Esophagus squamous epithelium (tissue), 5 donors: ENCODE data around the gene ZFP2. TPM values are rescaled to one million over a fixed set of nuclear protein-coding genes. Genes with fewer than 3 reads are reported as not detected.
"Not testable (repeated sequence)": the region's sequence is repeated elsewhere in the genome, so short reads cannot be mapped to it uniquely, and the experiment has no call there.

Source experiments
- DNase-seq: peaks from one replicate; lab custom pipeline; 2025; lab: John Stamatoyannopoulos, UW
- H3K27ac ChIP-seq, 4 donors: fragments of 200-600 bp; sonication (generic); one replicate each; pipeline ENCODE4 v1.5.1; 2016 to 2019; ENCODE audit warnings: mild to moderate bottlenecking in 1 of 4
- H3K27me3 ChIP-seq, 4 donors: fragments of 200-600 bp; sonication (generic); 1 replicate in 3 of 4; 2 replicates in 1 of 4; pipeline versions ENCODE4 v1.5.1 to v1.6.0; 2017 to 2021; ENCODE audit warnings: antibody characterized with exemption in 1 of 4
- H3K36me3 ChIP-seq, 3 donors: fragments of 200-600 bp; sonication (generic); one replicate each; pipeline ENCODE4 v1.5.1; 2016 to 2019
- H3K4me1 ChIP-seq, 3 donors: fragments of 200-600 bp; sonication (generic); one replicate each; pipeline ENCODE4 v1.5.1; 2017 to 2019
- H3K4me3 ChIP-seq, 4 donors: fragments of 200-600 bp; sonication (generic); 1 replicate in 3 of 4; 2 replicates in 1 of 4; pipeline ENCODE4 v1.5.1; 2016 to 2019; ENCODE audit warnings: mild to moderate bottlenecking in 2 of 4, moderate library complexity in 1 of 4
- H3K9me3 ChIP-seq, 3 donors: fragments of 200-600 bp; sonication (generic); one replicate each; pipeline ENCODE4 v1.5.1; 2016 to 2019
- POLR2A ChIP-seq, 4 donors: fragments of 450-650 bp; IDR thresholded peaks; one replicate each; pipeline ENCODE4 v1.6.1; 2017; ENCODE audit warnings: antibody characterized with exemption in 4 of 4, mild to moderate bottlenecking in 4 of 4, moderate library complexity in 3 of 4
- WGBS, 2 donors: methylation state at CpG; one replicate each; pipeline ENCODE4 v1.1.5; 2018; 5-methylcytosine and 5-hydroxymethylcytosine counted together
- intact Hi-C: fragments of 100-400 bp; cut with DNase I; formaldehyde crosslinking; loops from one replicate; pipeline ENCODE4 v1.15.0; 2022
- total RNA-seq, 4 donors: library from RNA; depleted of rRNA; stranded (reverse); fragments of >200 nt; gene quantifications; one replicate each; pipeline ENCODE4 v1.1.0, GENCODE V29; 2016
- TF ChIP-seq, protein P1 (sequence below), 6 experiments: fragments of 450-650 bp in 4 of 6; fragments of 200-600 bp in 2 of 6; sonication (generic) in 2 of 6; IDR thresholded peaks; one replicate each; pipeline ENCODE4 v1.5.1; 2016 to 2019; ENCODE audit warnings: antibody characterized with exemption in 6 of 6, mild to moderate bottlenecking in 4 of 6, moderate library complexity in 4 of 6
- donor health status: DM: yes; HTN: yes; CAD: no.

The ZFP2 gene
- total RNA-seq, 4 donors from 2014 or later, result 0.35 to 1.5 (median 1.0) TPM

DNA sequence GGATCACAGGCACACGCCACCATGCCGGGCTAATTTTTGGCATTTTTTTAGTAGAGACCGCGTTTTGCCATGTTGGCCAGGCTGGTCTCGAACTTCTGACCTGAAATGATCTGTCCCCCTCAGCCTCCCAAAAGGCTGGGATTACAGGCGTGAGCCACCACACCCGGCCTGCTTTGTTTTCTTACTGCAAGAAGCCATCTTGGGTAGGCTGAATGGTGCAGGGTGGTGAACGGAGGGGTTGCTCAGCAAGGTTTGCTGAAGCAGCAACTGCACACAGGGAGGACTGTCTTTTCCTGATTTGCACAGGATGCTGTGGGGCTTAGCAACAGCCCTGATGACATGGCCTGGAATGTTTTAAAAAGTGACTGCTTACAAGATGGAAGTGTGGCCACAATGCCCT, 25.3 kb upstream of the ZFP2 start:
- no peak for TF ChIP-seq POLR2A (IDR thresholded peaks at IDR 0.05)
- TF ChIP-seq, protein P1, sequence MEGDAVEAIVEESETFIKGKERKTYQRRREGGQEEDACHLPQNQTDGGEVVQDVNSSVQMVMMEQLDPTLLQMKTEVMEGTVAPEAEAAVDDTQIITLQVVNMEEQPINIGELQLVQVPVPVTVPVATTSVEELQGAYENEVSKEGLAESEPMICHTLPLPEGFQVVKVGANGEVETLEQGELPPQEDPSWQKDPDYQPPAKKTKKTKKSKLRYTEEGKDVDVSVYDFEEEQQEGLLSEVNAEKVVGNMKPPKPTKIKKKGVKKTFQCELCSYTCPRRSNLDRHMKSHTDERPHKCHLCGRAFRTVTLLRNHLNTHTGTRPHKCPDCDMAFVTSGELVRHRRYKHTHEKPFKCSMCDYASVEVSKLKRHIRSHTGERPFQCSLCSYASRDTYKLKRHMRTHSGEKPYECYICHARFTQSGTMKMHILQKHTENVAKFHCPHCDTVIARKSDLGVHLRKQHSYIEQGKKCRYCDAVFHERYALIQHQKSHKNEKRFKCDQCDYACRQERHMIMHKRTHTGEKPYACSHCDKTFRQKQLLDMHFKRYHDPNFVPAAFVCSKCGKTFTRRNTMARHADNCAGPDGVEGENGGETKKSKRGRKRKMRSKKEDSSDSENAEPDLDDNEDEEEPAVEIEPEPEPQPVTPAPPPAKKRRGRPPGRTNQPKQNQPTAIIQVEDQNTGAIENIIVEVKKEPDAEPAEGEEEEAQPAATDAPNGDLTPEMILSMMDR (IDR thresholded peaks at IDR 0.05), result no peak
- no peaks in the 10 kb centered on the region for H3K27me3 ChIP-seq
- H3K4me3 ChIP-seq, result no peak overlapping the region
- WGBS, 2 donors, result 76% methylated on average over 6 of the region's 8 CpGs; no CpG with 5 or more reads in 1 of the 2 donors
- H3K9me3 ChIP-seq, result peaks cover 0 to 43% (median 14%) of the 10 kb centered on the region in 3 donors
- intact Hi-C loops, result no loop called here
- DNase-seq, result no peak
- H3K36me3 ChIP-seq, result peaks cover 16 to 100% (median 59%) of the 10 kb centered on the region in 3 donors
- no peaks in the 10 kb centered on the region for H3K4me1 ChIP-seq
- H3K27ac ChIP-seq, result no peak overlapping the region

DNA sequence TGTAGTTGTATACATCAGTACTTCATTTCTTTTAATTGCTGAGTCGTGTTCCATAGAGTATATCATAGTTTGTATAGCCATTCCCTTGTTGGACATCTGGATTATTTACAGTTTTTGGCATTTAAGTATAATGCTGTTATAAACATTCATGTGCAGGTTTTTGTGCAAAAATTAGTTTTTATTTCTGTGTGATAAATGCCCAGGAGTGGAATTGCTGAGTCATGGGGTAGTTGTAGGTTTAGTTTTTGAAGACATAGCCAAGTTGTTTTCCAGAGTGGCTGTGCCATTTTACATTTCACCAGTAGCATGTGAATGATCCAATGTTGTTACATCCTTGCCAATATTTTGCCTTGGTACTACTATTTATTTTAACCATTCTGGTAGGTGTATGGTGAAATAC, 23.4 kb upstream of the ZFP2 start:
- peaks cover 0 to 62% (median 33%) of the 10 kb centered on the region in 3 donors for H3K9me3 ChIP-seq
- no peak overlapping the region for H3K27ac ChIP-seq
- TF ChIP-seq, protein P1 (IDR thresholded peaks at IDR 0.05), result no peak
- no peak for TF ChIP-seq POLR2A (IDR thresholded peaks at IDR 0.05)
- no peak overlapping the region for H3K4me3 ChIP-seq
- no peak for DNase-seq
- H3K36me3 ChIP-seq, result peaks cover 24 to 100% (median 51%) of the 10 kb centered on the region in 3 donors
- intact Hi-C loops, result no loop called here
- no peaks in the 10 kb centered on the region for H3K27me3 ChIP-seq
- H3K4me1 ChIP-seq, result no peaks in the 10 kb centered on the region
- 95 to 100% methylated on average over 1 of the region's 1 CpG for WGBS, 2 donors

DNA sequence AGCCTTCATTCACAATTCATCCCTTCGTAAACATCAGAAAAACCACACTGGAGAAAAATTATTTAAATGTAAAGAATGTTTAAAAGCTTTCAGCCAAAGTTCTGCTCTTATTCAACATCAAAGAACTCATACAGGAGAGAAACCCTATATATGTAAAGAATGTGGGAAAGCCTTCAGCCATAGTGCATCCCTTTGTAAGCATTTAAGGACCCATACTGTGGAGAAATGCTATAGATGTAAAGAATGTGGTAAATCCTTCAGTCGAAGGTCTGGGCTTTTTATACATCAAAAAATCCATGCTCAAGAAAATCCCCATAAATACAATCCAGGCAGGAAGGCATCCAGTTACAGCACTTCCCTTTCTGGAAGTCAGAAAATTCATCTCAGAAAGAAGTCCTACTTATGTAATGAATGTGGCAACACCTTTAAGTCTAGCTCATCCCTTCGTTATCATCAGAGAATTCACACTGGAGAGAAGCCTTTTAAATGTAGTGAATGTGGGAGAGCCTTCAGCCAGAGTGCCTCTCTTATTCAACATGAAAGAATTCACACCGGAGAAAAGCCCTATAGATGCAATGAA, 12.5 kb upstream of the ZFP2 start:
- H3K27me3 ChIP-seq, H3K4me1 ChIP-seq, intact Hi-C loops, H3K27ac ChIP-seq, DNase-seq, H3K4me3 ChIP-seq: not testable (repeated sequence)
- peaks cover 13 to 98% (median 91%) of the 10 kb centered on the region in 3 donors for H3K9me3 ChIP-seq
- H3K36me3 ChIP-seq, result peaks cover 16 to 100% (median 26%) of the 10 kb centered on the region in 3 donors
- WGBS, 2 donors, result 93 to 97% methylated on average over 4 of the region's 4 CpGs

DNA sequence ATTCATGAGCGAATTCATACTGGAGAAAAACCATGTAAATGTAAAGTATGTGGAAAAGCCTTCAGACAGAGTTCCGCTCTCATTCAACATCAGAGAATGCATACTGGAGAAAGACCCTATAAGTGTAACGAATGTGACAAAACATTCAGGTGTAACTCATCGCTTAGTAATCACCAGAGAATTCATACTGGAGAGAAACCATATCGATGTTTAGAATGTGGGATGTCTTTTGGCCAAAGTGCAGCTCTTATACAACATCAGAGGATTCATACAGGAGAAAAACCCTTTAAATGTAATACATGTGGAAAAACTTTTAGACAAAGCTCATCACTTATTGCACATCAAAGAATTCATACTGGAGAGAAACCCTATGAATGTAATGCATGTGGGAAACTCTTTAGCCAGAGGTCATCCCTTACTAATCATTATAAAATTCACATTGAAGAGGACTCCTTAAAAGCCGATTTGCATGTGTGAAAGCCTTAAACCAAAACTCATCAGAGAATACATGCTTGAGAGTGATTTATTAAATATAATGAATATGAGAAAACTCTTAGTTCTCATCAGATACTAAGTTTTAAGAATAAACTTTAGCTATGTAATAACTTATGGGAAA, 11.8 kb upstream of the ZFP2 start:
- peaks cover 16 to 100% (median 26%) of the 10 kb centered on the region in 3 donors for H3K36me3 ChIP-seq
- 88 to 95% methylated on average over 6 of the region's 6 CpGs for WGBS, 2 donors

DNA sequence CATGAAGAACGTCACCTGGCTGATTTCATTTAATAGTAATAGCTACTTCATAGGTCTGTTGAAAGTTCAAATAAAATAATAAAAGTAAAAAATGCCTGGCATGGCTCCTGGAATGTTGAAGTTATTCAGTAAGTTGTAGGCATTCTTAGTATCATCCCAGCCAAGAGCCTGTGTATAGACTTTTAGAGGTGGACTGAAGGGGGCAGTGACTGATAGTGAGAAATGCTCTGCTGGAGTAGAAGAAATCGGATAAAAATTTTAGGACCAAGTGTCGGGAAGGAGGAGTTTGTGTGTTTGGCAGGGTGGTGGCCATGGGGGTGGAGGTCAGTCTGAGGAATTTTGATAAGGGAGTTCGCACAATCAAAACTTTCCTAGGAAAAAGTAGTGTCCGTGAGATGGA, 3.6 kb downstream of the ZFP2 start:
- intact Hi-C loops, result no loop called here
- TF ChIP-seq, protein P1 (IDR thresholded peaks at IDR 0.05), result no peak
- TF ChIP-seq POLR2A (IDR thresholded peaks at IDR 0.05), result no peak
- Histone ChIP-seq H3K27me3 (no peaks in the 10 kb centered on the region), H3K36me3 (peaks cover 0 to 4% (median 0%) of the 10 kb centered on the region in 3 donors), H3K4me3 (no peak overlapping the region), H3K27ac (no peak overlapping the region), H3K9me3 (peaks cover 0 to 8% (median 0%) of the 10 kb centered on the region in 3 donors), H3K4me1 (peaks cover 0 to 17% (median 0%) of the 10 kb centered on the region in 3 donors)
- no peak for DNase-seq
- WGBS, 2 donors, result 67 to 93% methylated on average over 5 of the region's 5 CpGs

More for the DNA sequence above, 11.8 kb upstream of the ZFP2 start:
- Histone ChIP-seq H3K9me3 (peaks cover 13 to 98% (median 84%) of the 10 kb centered on the region in 3 donors), H3K27ac (no peak overlapping the region), H3K4me1 (no peaks in the 10 kb centered on the region), H3K27me3 (no peaks in the 10 kb centered on the region), H3K4me3 (no peak overlapping the region)
- TF ChIP-seq, protein P1 (IDR thresholded peaks at IDR 0.05), result no peak
- TF ChIP-seq POLR2A (IDR thresholded peaks at IDR 0.05), result no peak
- intact Hi-C loops, result no loop called here
- no peak for DNase-seq
